GM10248 (cell line): Measurements from ENCODE around the gene KLRB1.
"Not testable (repeated sequence)": the region's sequence is repeated elsewhere in the genome, so short reads cannot be mapped to it uniquely, and the experiment has no call there.

Experiments used
- CTCF ChIA-PET: fragments of 300-600 bp; sonication (Branson Sonifier 250); formaldehyde crosslinking; extraction: SDS; loops from one replicate; lab custom pipeline; 2021; ENCODE audit warnings: antibody characterized with exemption; lab: Yijun Ruan, JAX
- POLR2A ChIA-PET: fragments of 350-650 bp; sonication (Branson Sonifier 250); formaldehyde crosslinking; extraction: SDS; loops from one replicate; lab custom pipeline; 2020; ENCODE audit warnings: antibody characterized with exemption; lab: Yijun Ruan, JAX
- DNase-seq: peaks from one replicate; pipeline ENCODE4 v3.0.0; 2012; ENCODE audit errors: extremely low spot score
- TF ChIP-seq, protein P1 (sequence below): IDR thresholded peaks from 2 replicates; pipeline ENCODE4 v1.5.1; 2012; ENCODE audit warnings: mild to moderate bottlenecking, low read depth; ENCODE audit errors: extremely low read depth, missing control alignments, control extremely low read depth

The KLRB1 gene

DNA sequence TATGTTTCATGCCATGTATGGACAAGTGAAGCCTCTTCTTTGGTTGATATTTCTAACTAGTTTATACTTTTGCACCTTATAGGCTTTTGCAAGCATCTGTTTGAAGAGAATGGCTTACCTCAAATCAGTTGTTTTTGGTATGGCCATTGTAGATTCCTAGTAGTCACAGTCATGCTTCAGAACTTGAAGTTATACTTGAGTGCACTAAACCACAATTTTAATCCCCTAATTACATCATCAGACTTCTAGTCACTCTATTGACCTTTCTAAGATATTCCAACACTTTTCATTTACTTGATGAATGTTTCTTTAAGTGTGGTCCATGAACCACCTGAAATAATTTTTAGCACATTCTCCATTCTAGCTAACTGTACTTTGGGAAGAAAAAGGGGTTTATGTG is 18.6 kb upstream of the KLRB1 start:
- ChIA-PET CTCF (interaction anchor here (1.6 kb wide), 1 partner anchor 9 kb away, joined by 3 read pairs; no protein-coding TSS in a partner anchor), POLR2A (no interaction called here)
- DNase-seq, result no peak
- TF ChIP-seq, protein P1, sequence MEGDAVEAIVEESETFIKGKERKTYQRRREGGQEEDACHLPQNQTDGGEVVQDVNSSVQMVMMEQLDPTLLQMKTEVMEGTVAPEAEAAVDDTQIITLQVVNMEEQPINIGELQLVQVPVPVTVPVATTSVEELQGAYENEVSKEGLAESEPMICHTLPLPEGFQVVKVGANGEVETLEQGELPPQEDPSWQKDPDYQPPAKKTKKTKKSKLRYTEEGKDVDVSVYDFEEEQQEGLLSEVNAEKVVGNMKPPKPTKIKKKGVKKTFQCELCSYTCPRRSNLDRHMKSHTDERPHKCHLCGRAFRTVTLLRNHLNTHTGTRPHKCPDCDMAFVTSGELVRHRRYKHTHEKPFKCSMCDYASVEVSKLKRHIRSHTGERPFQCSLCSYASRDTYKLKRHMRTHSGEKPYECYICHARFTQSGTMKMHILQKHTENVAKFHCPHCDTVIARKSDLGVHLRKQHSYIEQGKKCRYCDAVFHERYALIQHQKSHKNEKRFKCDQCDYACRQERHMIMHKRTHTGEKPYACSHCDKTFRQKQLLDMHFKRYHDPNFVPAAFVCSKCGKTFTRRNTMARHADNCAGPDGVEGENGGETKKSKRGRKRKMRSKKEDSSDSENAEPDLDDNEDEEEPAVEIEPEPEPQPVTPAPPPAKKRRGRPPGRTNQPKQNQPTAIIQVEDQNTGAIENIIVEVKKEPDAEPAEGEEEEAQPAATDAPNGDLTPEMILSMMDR, result no peak

DNA sequence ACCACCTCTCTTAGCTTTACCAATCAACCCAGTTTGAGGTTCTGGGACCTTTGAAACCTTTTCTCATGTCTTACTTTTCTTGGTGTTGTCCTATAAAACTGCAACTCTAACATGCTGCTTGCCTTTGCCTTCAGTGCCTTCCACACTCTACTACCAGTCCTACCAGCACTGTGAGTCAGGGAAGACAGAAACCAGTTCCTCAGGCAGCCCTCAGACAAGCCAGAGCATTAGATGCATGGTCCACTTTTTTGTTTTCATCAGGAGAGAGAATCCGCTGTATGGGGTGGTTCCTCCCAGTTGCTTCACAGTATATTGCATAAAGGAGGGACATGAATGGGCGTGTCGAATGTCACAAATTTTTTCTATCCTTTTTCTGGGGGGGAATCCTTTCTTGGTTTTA is 17.3 kb upstream of the KLRB1 start:
- TF ChIP-seq, protein P1, result no peak
- POLR2A ChIA-PET, result no interaction called here
- DNase-seq, result no peak
- CTCF ChIA-PET, result interaction anchor here (1.1 to 2.0 kb wide), 3 partner anchors 9 to 11 kb away, joined by 3 to 8 read pairs (median 5); no protein-coding TSS in a partner anchor

DNA sequence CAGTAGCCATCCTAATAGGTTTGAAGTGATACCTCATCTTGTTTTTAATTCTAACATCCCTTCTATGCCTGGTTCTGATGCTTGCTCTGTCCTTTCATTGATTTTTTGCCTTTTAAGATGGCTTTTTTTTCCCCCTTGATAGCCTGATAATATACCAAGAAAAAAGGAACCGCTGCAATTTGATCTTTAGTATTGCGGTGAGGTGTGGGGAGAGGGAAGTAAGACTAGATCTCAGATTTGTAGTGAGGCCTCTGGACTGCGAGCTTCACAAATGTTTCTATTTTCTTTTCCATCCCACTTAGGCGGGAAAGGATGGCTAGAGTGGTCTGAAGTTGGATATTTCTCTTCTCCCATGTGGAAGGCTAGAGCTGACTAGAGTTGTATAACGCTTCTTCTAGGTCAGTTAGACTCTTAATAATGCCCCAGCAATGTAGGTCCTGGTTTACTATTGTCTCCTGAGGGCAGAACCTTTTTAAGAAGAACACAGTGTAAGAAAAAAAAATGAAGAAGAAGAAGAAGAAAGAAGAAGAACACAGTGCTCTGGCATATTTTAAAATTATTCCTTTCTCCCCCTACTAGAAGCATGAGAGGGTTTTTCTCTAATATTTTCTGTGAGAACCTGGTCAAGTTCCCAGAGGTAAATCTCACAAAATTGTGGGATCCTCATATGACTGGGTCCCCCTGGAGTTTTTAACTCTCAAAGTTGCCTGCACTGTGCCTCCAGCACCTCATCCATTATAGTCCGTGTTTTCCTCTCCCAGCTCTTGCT is 11.9 kb upstream of the KLRB1 start:
- no peak for DNase-seq
- POLR2A ChIA-PET, result no interaction called here
- TF ChIP-seq, protein P1, result no peak
- CTCF ChIA-PET, result no interaction called here

DNA sequence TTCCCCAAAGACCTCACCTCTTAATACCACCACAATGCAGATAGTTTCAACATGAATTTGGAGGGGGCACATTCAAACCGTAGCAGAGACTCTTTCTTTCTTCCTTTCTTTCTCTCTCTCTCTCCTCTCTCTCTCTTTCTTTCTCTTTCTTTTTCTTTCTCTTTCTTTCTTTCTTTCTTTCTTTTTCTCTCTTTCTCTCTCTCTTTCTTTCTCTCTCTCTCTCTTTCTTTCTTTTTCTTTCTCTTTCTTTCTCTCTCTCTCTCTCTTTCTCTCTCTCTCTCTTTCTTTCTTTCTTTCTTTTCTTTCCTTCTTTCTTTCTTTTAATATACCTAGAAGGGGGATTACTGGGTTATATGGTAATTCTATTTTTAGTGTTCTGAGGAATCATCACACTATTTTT is 11.2 kb upstream of the KLRB1 start:
- POLR2A ChIA-PET, CTCF ChIA-PET, DNase-seq: not testable (repeated sequence)

DNA sequence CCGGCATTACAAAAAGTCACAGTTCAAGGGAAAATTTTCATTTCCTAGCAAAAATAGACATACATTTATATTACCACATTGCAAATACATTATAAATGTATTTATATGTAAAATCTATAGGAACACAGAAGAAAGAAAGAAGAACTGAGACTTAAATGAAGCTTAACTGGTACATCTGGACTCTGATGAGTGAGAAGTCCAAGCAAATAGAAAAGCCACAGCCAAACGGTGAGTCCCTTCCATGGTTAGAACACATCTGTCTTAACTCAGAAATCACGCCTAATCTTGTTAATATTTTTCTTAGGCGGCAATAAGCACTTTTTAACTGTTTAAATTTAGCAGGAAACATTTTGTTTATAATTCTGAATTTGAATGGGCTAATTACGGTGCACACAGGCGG is 9.4 kb upstream of the KLRB1 start:
- no peak for DNase-seq
- POLR2A ChIA-PET, result no interaction called here
- CTCF ChIA-PET, result interaction anchor here (1.5 kb wide), 1 partner anchor 16 kb away, joined by 3 read pairs; no protein-coding TSS in a partner anchor
- TF ChIP-seq, protein P1, result no peak

DNA sequence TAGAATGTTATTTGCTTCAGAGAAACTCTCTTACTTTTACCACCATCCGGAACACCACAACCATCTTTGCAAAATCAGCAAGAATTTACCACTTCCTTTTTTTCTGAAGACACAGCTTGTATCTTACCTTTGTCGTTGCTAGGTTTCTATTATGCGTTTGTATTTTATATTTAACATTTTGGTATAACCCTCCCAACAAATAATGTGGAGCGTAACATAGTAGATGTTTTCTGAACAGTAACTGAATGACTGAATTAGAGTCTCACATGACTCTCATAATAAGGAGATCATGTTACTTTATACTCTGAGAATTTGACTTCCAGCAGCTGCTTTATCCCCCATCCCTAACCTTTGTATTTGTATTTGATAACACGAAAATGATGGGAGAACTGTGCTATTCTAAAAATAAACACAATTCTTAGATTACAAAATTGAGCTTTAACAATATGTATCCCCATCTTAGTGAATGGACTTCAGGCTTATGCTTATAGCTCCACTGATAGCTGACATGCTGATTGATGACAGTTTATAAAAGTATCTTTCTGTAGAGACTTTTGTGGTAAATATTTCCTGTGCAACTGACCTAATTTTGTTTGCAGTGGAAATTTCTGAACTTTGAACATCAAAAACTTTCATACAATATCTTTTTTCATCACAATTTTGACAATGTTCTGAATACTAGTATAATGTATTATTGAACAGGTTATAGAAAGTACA is 7.9 kb upstream of the KLRB1 start:
- POLR2A ChIA-PET, result no interaction called here
- no peak for DNase-seq
- TF ChIP-seq, protein P1, result no peak

DNA sequence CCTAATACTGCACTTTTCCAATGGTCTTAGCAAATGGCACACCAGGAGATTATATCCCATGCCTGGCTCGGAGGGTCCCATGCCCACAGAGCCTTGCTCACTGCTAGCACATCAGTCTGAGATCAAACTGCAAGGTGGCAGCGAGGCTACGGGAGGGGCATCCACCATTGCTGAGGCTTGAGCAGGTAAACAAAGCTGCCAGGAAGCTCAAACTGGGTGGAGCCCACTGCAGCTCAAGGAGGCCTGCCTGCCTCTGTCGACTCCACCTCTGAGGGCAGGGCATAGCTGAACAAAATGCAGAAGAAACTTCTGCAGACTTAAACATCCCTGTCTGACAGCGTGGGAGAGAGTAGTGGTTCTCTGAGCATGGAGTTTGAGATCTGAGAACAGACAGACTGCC is 2.9 kb upstream of the KLRB1 start:
- POLR2A ChIA-PET, DNase-seq: not testable (repeated sequence)
- CTCF ChIA-PET, result interaction anchor here (1.4 kb wide), 1 partner anchor 279 kb away, joined by 3 read pairs; no protein-coding TSS in a partner anchor

More for the DNA sequence above, 7.9 kb upstream of the KLRB1 start:
- CTCF ChIA-PET, result interaction anchor here (1.2 to 1.5 kb wide), 2 partner anchors 9 to 20 kb away, joined by 3 to 5 read pairs; no protein-coding TSS in a partner anchor
